IMR-90 (cell line): ENCODE results near the gene CRACR2B. TPM values are rescaled to one million over a fixed set of nuclear protein-coding genes. Genes with fewer than 3 reads are reported as not detected.

ENCODE experiments used
- ATAC-seq: fragments of 200-7000 bp; cut with Tn5 transposase; 2 replicates; pipeline ENCODE4 v1.9.1; 2020; ENCODE audit warnings: low read depth, mild to moderate bottlenecking, moderate library complexity
- BruUV-seq: library from RNA; stranded (reverse); fragments of 400-500 nt; replicated peaks from 2 replicates; lab custom pipeline; 2021; lab: Mats Ljungman, UMichigan
- CTCF ChIA-PET: fragments of 300-600 bp; formaldehyde crosslinking; extraction: SDS; loops from one replicate; lab custom pipeline; 2021; ENCODE audit warnings: antibody characterized with exemption; lab: Yijun Ruan, JAX
- POLR2A ChIA-PET: fragments of 300-600 bp; sonication (Branson Sonifier 250); formaldehyde crosslinking; loops from one replicate; lab custom pipeline; 2022; ENCODE audit warnings: antibody characterized with exemption; ENCODE audit not compliant: unreplicated experiment; lab: Charles Lee
- DNase-seq: peaks from one replicate; pipeline ENCODE4 v3.0.0; 2013
- H2AFZ ChIP-seq: replicated peaks from 2 replicates; pipeline ENCODE3; 2013; ENCODE audit warnings: low read length, mild to moderate bottlenecking; ENCODE audit not compliant: poor library complexity
- H2AK5ac ChIP-seq: 2 replicates; pipeline ENCODE4 v1.6.1; 2013; ENCODE audit warnings: low read depth, low read length, inconsistent platforms
- H2AK9ac ChIP-seq: replicated peaks from 2 replicates; pipeline ENCODE3; 2013; ENCODE audit warnings: mild to moderate bottlenecking, low read depth, low read length, moderate library complexity; ENCODE audit not compliant: poor library complexity
- H2BK120ac ChIP-seq: 2 replicates; pipeline ENCODE4 v1.6.1; 2013; ENCODE audit warnings: low read depth, low read length, inconsistent platforms
- H2BK15ac ChIP-seq: 3 replicates; pipeline ENCODE4 v1.6.1; 2013; ENCODE audit warnings: low read depth, low read length, inconsistent platforms
- H2BK20ac ChIP-seq: 2 replicates; pipeline ENCODE4 v1.6.1; 2013; ENCODE audit warnings: low read depth, mild to moderate bottlenecking, inconsistent platforms, low read length, moderate library complexity
- H2BK5ac ChIP-seq: 2 replicates; pipeline ENCODE4 v1.6.1; 2013; ENCODE audit warnings: mild to moderate bottlenecking, low read depth, low read length, inconsistent platforms; ENCODE audit not compliant: poor library complexity, severe bottlenecking
- H3K14ac ChIP-seq: replicated peaks from 2 replicates; pipeline ENCODE4 v1.6.1; 2013; ENCODE audit warnings: low read depth, low read length, inconsistent platforms
- H3K18ac ChIP-seq: 2 replicates; pipeline ENCODE4 v1.6.1; 2013; ENCODE audit warnings: low read depth, low read length, control low read depth
- H3K23ac ChIP-seq: 2 replicates; pipeline ENCODE4 v1.6.1; 2013; ENCODE audit warnings: low read depth, low read length, inconsistent platforms
- H3K27ac ChIP-seq: 2 replicates; pipeline ENCODE4 v1.5.1; 2013; ENCODE audit warnings: mild to moderate bottlenecking, control low read depth, low read length; ENCODE audit not compliant: insufficient read depth
- H3K27me3 ChIP-seq: 2 replicates; pipeline ENCODE4 v1.6.1; 2013; ENCODE audit warnings: low read length; ENCODE audit not compliant: control insufficient read depth, insufficient read depth
- H3K36me3 ChIP-seq: 2 replicates; pipeline ENCODE4 v1.6.1; 2013; ENCODE audit warnings: low read length, mixed read lengths; ENCODE audit not compliant: control insufficient read depth, insufficient read depth
- H3K4ac ChIP-seq: 2 replicates; pipeline ENCODE4 v1.6.1; 2013; ENCODE audit warnings: low read depth, low read length, inconsistent platforms
- H3K4me1 ChIP-seq: 2 replicates; pipeline ENCODE4 v1.6.1; 2013; ENCODE audit warnings: low read length, mixed read lengths; ENCODE audit not compliant: control insufficient read depth, insufficient read depth
- H3K4me2 ChIP-seq: 2 replicates; pipeline ENCODE4 v1.6.1; 2013; ENCODE audit warnings: low read depth, mild to moderate bottlenecking, control low read depth, low read length, moderate library complexity
- H3K4me3 ChIP-seq: 2 replicates; pipeline ENCODE4 v1.5.1; 2013; ENCODE audit warnings: low read depth, mild to moderate bottlenecking, control low read depth, low read length, moderate library complexity; ENCODE audit not compliant: insufficient read depth
- H3K56ac ChIP-seq: 2 replicates; pipeline ENCODE4 v1.6.1; 2013; ENCODE audit warnings: low read length, inconsistent platforms; ENCODE audit not compliant: insufficient read depth; ENCODE audit errors: extremely low read depth
- H3K79me1 ChIP-seq, 2 experiments: 2 replicates each; pipeline ENCODE4 v1.6.1; 2013; ENCODE audit warnings: low read length in 2 of 2, inconsistent platforms in 1 of 2, low read depth in 1 of 2
- H3K9ac ChIP-seq: 2 replicates; pipeline ENCODE4 v1.6.1; 2013; ENCODE audit warnings: low read depth, low read length, control low read depth
- H3K9me1 ChIP-seq: 2 replicates; pipeline ENCODE4 v1.6.1; 2013; ENCODE audit warnings: low read length, inconsistent platforms; ENCODE audit not compliant: insufficient read depth
- H3K9me3 ChIP-seq: 2 replicates; pipeline ENCODE4 v1.6.1; 2013; ENCODE audit warnings: low read length; ENCODE audit not compliant: control insufficient read depth, insufficient read depth
- H4K20me1 ChIP-seq: 2 replicates; pipeline ENCODE4 v1.6.1; 2013; ENCODE audit warnings: low read length, inconsistent platforms; ENCODE audit not compliant: insufficient read depth
- H4K5ac ChIP-seq: 2 replicates; pipeline ENCODE4 v1.6.1; 2013; ENCODE audit warnings: mild to moderate bottlenecking, low read depth, low read length, control low read depth
- H4K8ac ChIP-seq, 2 experiments: 2 replicates each; pipeline ENCODE4 v1.6.1; 2013; ENCODE audit warnings: low read depth in 2 of 2, low read length in 2 of 2, control low read depth in 1 of 2, inconsistent platforms in 1 of 2
- H4K91ac ChIP-seq: 2 replicates; pipeline ENCODE4 v1.6.1; 2013; ENCODE audit warnings: low read depth, low read length, inconsistent platforms; ENCODE audit not compliant: insufficient read depth
- BHLHE40 ChIP-seq: fragments of 150-350 bp; IDR thresholded peaks from 2 replicates; pipeline ENCODE4 v1.6.1; 2016; ENCODE audit warnings: mild to moderate bottlenecking, low read depth, low read length
- CEBPB ChIP-seq: IDR thresholded peaks from 2 replicates; pipeline ENCODE4 v1.6.1; 2012; ENCODE audit warnings: low read depth, low read length, improper control_type of control experiment
- CHD1 ChIP-seq: IDR thresholded peaks from 2 replicates; pipeline ENCODE4 v1.6.1; 2012; ENCODE audit warnings: low read depth, low read length, improper control_type of control experiment
- CTCF ChIP-seq: conservative IDR thresholded peaks from 2 replicates; pipeline ENCODE4 v1.5.1; 2012; ENCODE audit warnings: mild to moderate bottlenecking, low read depth, low read length, improper control_type of control experiment
- ELK1 ChIP-seq: fragments of 150-350 bp; IDR thresholded peaks from 2 replicates; pipeline ENCODE4 v1.6.1; 2016; ENCODE audit warnings: low read depth, mild to moderate bottlenecking, low read length, moderate library complexity, borderline replicate concordance
- FOS ChIP-seq: fragments of 150-350 bp; IDR thresholded peaks from 2 replicates; pipeline ENCODE4 v1.6.1; 2016; ENCODE audit warnings: low read depth, low read length
- MAZ ChIP-seq: IDR thresholded peaks from 2 replicates; pipeline ENCODE4 v1.6.1; 2012; ENCODE audit warnings: low read depth, mild to moderate bottlenecking, low read length, improper control_type of control experiment, moderate library complexity, borderline replicate concordance
- MXI1 ChIP-seq: IDR thresholded peaks from 2 replicates; pipeline ENCODE4 v1.6.1; 2012; ENCODE audit warnings: low read depth, mild to moderate bottlenecking, low read length, moderate library complexity, borderline replicate concordance
- NFE2L2 ChIP-seq: fragments of 150-350 bp; IDR thresholded peaks from 2 replicates; pipeline ENCODE4 v1.6.1; 2016; ENCODE audit warnings: low read depth, mild to moderate bottlenecking, low read length
- POLR2A ChIP-seq: IDR thresholded peaks from 2 replicates; pipeline ENCODE4 v1.6.1; 2012; ENCODE audit warnings: mild to moderate bottlenecking, low read depth, low read length
- RAD21 ChIP-seq: IDR thresholded peaks from 2 replicates; pipeline ENCODE4 v1.6.1; 2012; ENCODE audit warnings: low read length, improper control_type of control experiment
- RCOR1 ChIP-seq: IDR thresholded peaks from 2 replicates; pipeline ENCODE4 v1.6.1; 2012; ENCODE audit warnings: mild to moderate bottlenecking, low read length, improper control_type of control experiment; ENCODE audit not compliant: insufficient replicate concordance
- USF2 ChIP-seq: fragments of 150-350 bp; IDR thresholded peaks from 2 replicates; pipeline ENCODE4 v1.6.1; 2017; ENCODE audit warnings: mild to moderate bottlenecking, antibody characterized with exemption, low read length, low read depth
- WGBS, 2 experiments: methylation state at CpG; one replicate each; pipeline versions ENCODE4 v1.1.5 to v1.1.7; 2013; ENCODE audit warnings: missing lambda C conversion rate in 2 of 2; ENCODE audit not compliant: insufficient read length in 1 of 2; ENCODE audit errors: extremely low coverage in 2 of 2; 5-methylcytosine and 5-hydroxymethylcytosine counted together
- dilution Hi-C: fragments of 300-500 bp; cut with HindIII; formaldehyde crosslinking; loops from one replicate; pipeline ENCODE4 v1.14.3; 2018; ENCODE audit warnings: low sequenced_read_pairs; ENCODE audit not compliant: unreplicated experiment
- in situ Hi-C: fragments of 300-500 bp; cut with MboI; formaldehyde crosslinking; loops from 3 replicates; pipeline ENCODE4 v1.14.3; 2019; ENCODE audit warnings: low sequenced_read_pairs, inconsistent platforms, mixed read lengths
- intact Hi-C: fragments of 100-400 bp; cut with micrococcal nuclease; formaldehyde crosslinking; loops from 2 replicates; pipeline ENCODE4 v1.10.0; 2022
- polyA plus RNA-seq, 3 experiments: library from polyadenylated mRNA; depleted of rRNA; stranded (reverse); fragments of >200 nt; gene quantifications; 2 replicates each; pipeline ENCODE4 v1.2.3, GENCODE V29; 2012; ENCODE audit warnings: low replicate concordance in 1 of 3
- total RNA-seq: library from RNA; depleted of rRNA; stranded (reverse); fragments of >200 nt; gene quantifications from 2 replicates; pipeline ENCODE4 v1.2.3, GENCODE V29; 2012

Gene CRACR2B
- total and polyA plus RNA-seq, 2 of the 4 experiments (the other 2 are of a cell fraction): 0.54 to 2.5 TPM

DNA sequence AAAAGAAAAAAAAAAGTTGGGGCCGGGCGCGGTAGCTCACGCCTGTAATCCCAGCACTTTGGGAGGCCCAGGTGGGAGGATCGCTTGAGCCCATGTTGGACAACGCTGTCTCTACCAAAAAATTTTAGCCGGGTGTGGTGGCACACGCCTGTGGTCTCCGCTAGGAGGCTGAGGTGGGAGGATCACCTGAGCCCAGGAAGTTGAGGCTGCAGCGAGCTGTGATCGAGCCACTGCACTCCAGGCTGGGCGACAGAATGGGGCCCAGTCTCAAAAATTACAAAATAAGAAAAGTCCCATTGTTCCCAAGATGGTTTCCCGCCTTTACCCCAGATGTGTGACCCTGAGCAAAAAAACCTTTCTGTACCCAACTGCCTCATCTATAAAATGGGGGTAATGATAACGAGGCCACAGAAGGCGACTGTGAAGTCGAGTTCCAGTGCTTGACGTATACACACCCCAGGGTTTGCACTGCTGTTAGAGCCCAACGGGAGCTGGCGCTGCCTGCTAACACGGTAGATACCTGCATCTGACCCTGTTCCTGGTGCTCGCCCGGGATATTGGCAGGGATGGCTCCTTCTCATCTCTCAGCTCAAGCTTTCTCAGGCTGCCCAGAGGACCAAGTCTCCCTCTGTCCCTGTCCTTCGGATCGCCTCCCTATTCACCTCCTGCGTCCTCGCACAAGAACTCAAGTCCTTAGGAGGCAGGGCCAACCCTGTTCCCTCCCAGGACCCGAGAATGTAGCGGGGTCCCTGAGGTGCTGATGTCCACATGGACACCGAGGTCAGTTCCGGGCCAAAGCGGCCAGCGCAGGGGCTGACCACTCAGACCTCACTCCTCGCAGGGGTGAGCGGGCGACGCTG lies 19.1 kb upstream of the CRACR2B start:
- Histone ChIP-seq H2BK20ac (no peak overlapping the region), H2AK9ac (peak overlapping the region; percentile 99), H3K36me3 (peaks cover 27% of the 10 kb centered on the region), H3K23ac (peak overlapping the region; percentile 87), H3K56ac (peak overlapping the region; percentile 86), H4K8ac (peak overlapping the region; percentile 93 to 100), H3K27me3 (no peaks in the 10 kb centered on the region), H2BK5ac (peak overlapping the region; percentile 100), H2AK5ac (peak overlapping the region; percentile 98), H3K18ac (peak overlapping the region; percentile 68), H4K20me1 (peaks cover 37% of the 10 kb centered on the region), H3K4me1 (peaks cover 18% of the 10 kb centered on the region), H3K79me1 (peaks cover 26 to 67% of the 10 kb centered on the region in 2 experiments), H3K9me3 (no peaks in the 10 kb centered on the region), H2BK120ac (peak overlapping the region; percentile 48), H3K14ac (peak overlapping the region; percentile 95), H3K4me3 (peak overlapping the region; percentile 86), H2AFZ (peak overlapping the region; percentile 100), H3K9ac (peak overlapping the region; percentile 99), H3K9me1 (no peaks in the 10 kb centered on the region), H3K27ac (peak overlapping the region; percentile 99), H4K5ac (peak overlapping the region; percentile 97), H3K4ac (peak overlapping the region; percentile 99), H2BK15ac (no peak overlapping the region; the same call in 2 of the 3 replicates), H3K4me2 (peak overlapping the region; percentile 98), H4K91ac (peak overlapping the region; percentile 91)
- WGBS, 2 experiments: 55% methylated on average over 12 of the region's 36 CpGs; no CpG with 5 or more reads in 1 of the 2 experiments
- intact Hi-C loops (loop anchor here (1.0 kb wide), 1 partner anchor 11 kb away; no protein-coding TSS in a partner anchor), in situ Hi-C loops (no loop called here), dilution Hi-C loops (no loop called here)
- ChIA-PET POLR2A (interaction anchor here (1.1 kb wide), 1 partner anchor 11 kb away, joined by 5 read pairs; the partner anchor contains the start of gene PNPLA2), CTCF (interaction anchor here (0.6 kb wide), 1 partner anchor 254 kb away, joined by 3 read pairs; no protein-coding TSS in a partner anchor)
- no peak for DNase-seq
- BruUV-seq: no TSS peak
- ATAC-seq: peak; percentile 59
- TF ChIP-seq POLR2A: no peak
- TF ChIP-seq MXI1: no peak
- no peak for TF ChIP-seq USF2
- no peak for TF ChIP-seq CEBPB
- no peak for TF ChIP-seq FOS
- TF ChIP-seq ELK1: no peak
- no peak for TF ChIP-seq BHLHE40
- no peak for TF ChIP-seq CTCF
- no peak for TF ChIP-seq RCOR1
- no peak for TF ChIP-seq RAD21
- TF ChIP-seq NFE2L2: no peak
- TF ChIP-seq CHD1: no peak
- TF ChIP-seq MAZ: no peak
